ENCODE measurements around the gene PXN.

GRCh38 chr12:120266180-120266870 lies 795 bp upstream of the PXN start:
- TF ChIP-seq ZNF416 (tag by site-specific recombination; IDR thresholded peaks at IDR 0.05) (no peak), ZBTB48 (tag by site-specific recombination; IDR thresholded peaks at IDR 0.05) (no peak), ZFP69B (tag by site-specific recombination; IDR thresholded peaks at IDR 0.05) (no peak), CTCF (tag by site-specific recombination; IDR thresholded peaks at IDR 0.05) (no peak), ZNF701 (tag by site-specific recombination; IDR thresholded peaks at IDR 0.05) (no peak), PATZ1 (tag by site-specific recombination; IDR thresholded peaks at IDR 0.05) (no peak), ATF2 (tag by site-specific recombination; IDR thresholded peaks at IDR 0.05; ENCODE audit: low read depth) (no peak), ZNF660 (tag by site-specific recombination; IDR thresholded peaks at IDR 0.05) (no peak)

Measured in HEK293 (cell line).